Colonic mucosa (tissue), 4 donors: Measurements from ENCODE around the gene UQCR11. TPM values are rescaled to one million over a fixed set of nuclear protein-coding genes. Genes with fewer than 3 reads are reported as not detected.
A peak's percentile ranks its signal among the peaks of the same experiment; 100 is the strongest.

ENCODE experiments used
- DNase-seq: peaks from one replicate; pipeline ENCODE4 v3.0.0-alpha.2; 2020
- H3K27ac ChIP-seq: fragments of 200-600 bp; one replicate; pipeline ENCODE4 v1.8.0; 2021
- H3K27me3 ChIP-seq: fragments of 200-600 bp; one replicate; pipeline ENCODE4 v1.8.0; 2021
- H3K36me3 ChIP-seq: fragments of 200-600 bp; one replicate; pipeline ENCODE4 v1.8.0; 2021
- H3K4me1 ChIP-seq: fragments of 200-600 bp; one replicate; pipeline ENCODE4 v1.8.0; 2021; ENCODE audit warnings: mild to moderate bottlenecking
- H3K4me3 ChIP-seq: fragments of 200-600 bp; one replicate; pipeline ENCODE4 v1.8.0; 2021
- H3K9ac ChIP-seq, 2 donors: one replicate each; pipeline ENCODE4 v1.7.0; 2013; ENCODE audit warnings: control low read depth in 2 of 2, low read depth in 2 of 2, low read length in 2 of 2
- H3K9me3 ChIP-seq: fragments of 200-600 bp; one replicate; pipeline ENCODE4 v1.8.0; 2021
- CTCF ChIP-seq: fragments of 200-600 bp; IDR thresholded peaks from one replicate; pipeline ENCODE4 v1.8.0; 2022; ENCODE audit warnings: antibody characterized with exemption, mild to moderate bottlenecking
- intact Hi-C: fragments of 100-400 bp; cut with DNase I; formaldehyde crosslinking; loops from one replicate; pipeline ENCODE4 v1.14.1; 2022
- total RNA-seq, 2 donors: library from RNA; stranded (reverse); fragmentation: NEBNext Ultra II Directional in 1 of 2; extraction: Animal tissue kit (Norgen Biotek cat#: 25700) in 1 of 2; gene quantifications; one replicate each; pipeline ENCODE4 v1.2.1, GENCODE V29; 2021
- donor health status: healthy.
- donor health status: DM: no; HTN: no; CAD: no.
- donor health status: DM: no; HTN: no; CAD: no.

Gene UQCR11
- total RNA-seq, 2 donors from 2014 or later, result 325 to 336 TPM

GRCh38 chr19:1592024-1592754 is 13.1 kb downstream of the UQCR11 start:
- no peaks in the 10 kb centered on the region for H3K36me3 ChIP-seq
- peak; percentile 83 for DNase-seq
- H3K27me3 ChIP-seq, result no peaks in the 10 kb centered on the region
- no peak for TF ChIP-seq CTCF
- intact Hi-C loops, result no loop called here
- peak overlapping the region; percentile 96 to 99 for H3K9ac ChIP-seq
- H3K9me3 ChIP-seq, result no peaks in the 10 kb centered on the region
- H3K4me3 ChIP-seq, result peak overlapping the region; percentile 78
- H3K27ac ChIP-seq, result peak overlapping the region; percentile 74
- H3K4me1 ChIP-seq, result peaks cover 10% of the 10 kb centered on the region

DNA sequence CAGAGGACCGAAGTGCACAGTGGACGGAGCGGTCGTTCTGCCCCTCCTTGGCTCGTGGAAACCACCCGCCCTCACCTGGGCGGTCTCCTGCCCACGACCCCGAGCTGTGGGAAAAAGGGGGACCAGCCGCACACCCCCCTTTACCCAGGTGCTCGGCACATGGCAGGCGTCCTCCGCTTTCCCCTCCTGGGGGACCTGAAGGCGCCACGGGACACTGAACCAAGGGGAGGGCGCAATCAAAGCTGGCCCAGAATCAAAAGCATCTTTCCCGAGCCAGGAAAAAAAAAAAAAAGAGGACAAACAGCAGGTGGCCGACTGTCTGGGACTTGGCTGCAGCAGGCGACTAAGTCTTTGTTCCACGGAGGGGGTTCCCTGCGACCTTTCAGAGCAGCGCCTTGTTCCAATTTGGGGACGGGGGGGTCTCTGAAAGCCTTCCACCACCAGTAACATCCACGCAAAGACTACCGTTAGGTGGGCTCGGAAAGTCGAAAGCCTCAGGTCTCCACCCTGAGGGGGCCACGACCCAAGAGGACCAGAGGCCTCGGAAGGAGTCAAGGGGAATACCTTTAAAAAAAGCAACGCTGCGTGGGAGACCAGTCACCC is 13.7 kb downstream of the UQCR11 start:
- no peak for DNase-seq
- peaks cover 10% of the 10 kb centered on the region for H3K4me1 ChIP-seq

DNA sequence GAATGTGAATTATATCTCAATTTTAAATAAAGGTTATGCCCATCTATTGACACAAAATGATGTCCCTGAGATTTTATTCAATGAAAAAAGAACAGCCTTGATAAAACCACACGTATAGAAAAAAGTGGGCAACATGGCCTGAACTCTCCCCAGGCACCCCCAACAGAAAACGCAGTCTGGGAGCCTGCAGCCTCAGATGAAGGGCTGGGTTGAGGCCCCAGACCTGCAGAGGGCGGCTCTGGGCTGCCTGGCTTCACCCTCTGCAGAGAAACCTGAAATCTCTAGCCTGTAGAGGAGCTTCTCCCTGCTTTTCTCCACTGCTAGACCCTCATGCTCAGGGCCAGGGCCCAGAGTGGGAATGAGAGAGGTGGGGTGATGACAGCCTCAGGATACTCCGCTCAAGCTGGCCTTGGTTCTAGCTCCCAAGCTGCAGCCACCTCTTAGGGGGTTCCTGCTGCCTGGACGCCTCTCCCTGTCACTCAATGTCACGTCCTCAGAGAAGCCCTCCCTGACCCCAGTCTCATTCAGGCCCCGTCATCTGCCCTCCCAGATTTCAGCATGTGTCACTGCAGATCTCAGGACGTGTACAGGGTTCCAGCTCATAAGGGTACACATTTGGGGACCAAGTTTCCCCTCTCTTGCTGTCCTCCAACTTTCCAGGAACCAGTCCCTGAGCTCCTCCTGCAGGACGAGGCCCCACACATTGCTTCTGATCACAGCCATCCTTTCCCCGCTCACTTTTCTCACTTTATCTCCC is 14.4 kb downstream of the UQCR11 start:
- Histone ChIP-seq H3K27ac (peak overlapping the region; percentile 74), H3K9ac (peak overlapping the region; percentile 96 to 99), H3K36me3 (no peaks in the 10 kb centered on the region), H3K4me3 (peak overlapping the region; percentile 78), H3K9me3 (no peaks in the 10 kb centered on the region), H3K4me1 (peaks cover 10% of the 10 kb centered on the region), H3K27me3 (no peaks in the 10 kb centered on the region)
- DNase-seq, result no peak
- intact Hi-C loops, result no loop called here
- no peak for TF ChIP-seq CTCF

More for the DNA sequence above, 13.7 kb downstream of the UQCR11 start:
- Histone ChIP-seq H3K27me3 (no peaks in the 10 kb centered on the region), H3K27ac (peak overlapping the region; percentile 74), H3K9me3 (no peaks in the 10 kb centered on the region), H3K4me3 (peak overlapping the region; percentile 78), H3K9ac (peak overlapping the region; percentile 96 to 99), H3K36me3 (no peaks in the 10 kb centered on the region)
- intact Hi-C loops, result no loop called here
- TF ChIP-seq CTCF, result no peak

- Histone ChIP-seq H3K4me1 (peaks cover 10% of the 10 kb centered on the region), H3K9ac (no peak overlapping the region), H3K9me3 (no peaks in the 10 kb centered on the region), H3K27ac (no peak overlapping the region), H3K4me3 (no peak overlapping the region), H3K27me3 (no peaks in the 10 kb centered on the region), H3K36me3 (no peaks in the 10 kb centered on the region)
- intact Hi-C loops, result no loop called here
- DNase-seq, result no peak
- TF ChIP-seq CTCF, result no peak
These were observed 17.4 kb downstream of the UQCR11 start for GRCh38 chr19:1587872-1588271.

- TF ChIP-seq CTCF, result no peak
- DNase-seq, result no peak
- Histone ChIP-seq H3K9ac (no peak overlapping the region), H3K36me3 (no peaks in the 10 kb centered on the region), H3K27me3 (no peaks in the 10 kb centered on the region), H3K4me1 (no peaks in the 10 kb centered on the region), H3K27ac (no peak overlapping the region), H3K4me3 (no peak overlapping the region), H3K9me3 (no peaks in the 10 kb centered on the region)
- intact Hi-C loops, result no loop called here
These were observed 20.1 kb downstream of the UQCR11 start for GRCh38 chr19:1585243-1585580.
